Esophagus (tissue), 2 donors: ENCODE results near the gene C2. TPM values are rescaled to one million over a fixed set of nuclear protein-coding genes. Genes with fewer than 3 reads are reported as not detected.
"Not testable (repeated sequence)": the region's sequence is repeated elsewhere in the genome, so short reads cannot be mapped to it uniquely, and the experiment has no call there.

ENCODE experiments used
- H3K27ac ChIP-seq, 2 donors: one replicate each; pipeline ENCODE4 v1.5.1; 2013; ENCODE audit warnings: low read depth in 2 of 2, mild to moderate bottlenecking in 2 of 2, inconsistent platforms in 1 of 2, low read length in 1 of 2, moderate library complexity in 1 of 2
- H3K27me3 ChIP-seq, 2 donors: one replicate each; pipeline ENCODE4 v1.6.1; 2013; ENCODE audit warnings: low read length in 2 of 2, control low read depth in 1 of 2, mild to moderate bottlenecking in 1 of 2; ENCODE audit not compliant: insufficient read depth in 2 of 2, control insufficient read depth in 1 of 2
- H3K36me3 ChIP-seq, 2 donors: one replicate each; pipeline ENCODE4 v1.6.1; 2013; ENCODE audit warnings: low read length in 1 of 2; ENCODE audit not compliant: control insufficient read depth in 2 of 2, insufficient read depth in 2 of 2
- H3K4me1 ChIP-seq, 2 donors: one replicate each; pipeline ENCODE4 v1.6.1; 2013; ENCODE audit warnings: low read length in 1 of 2; ENCODE audit not compliant: control insufficient read depth in 2 of 2, insufficient read depth in 2 of 2
- H3K4me3 ChIP-seq, 2 donors: one replicate each; pipeline ENCODE4 v1.5.1; 2013; ENCODE audit warnings: low read length in 2 of 2, mild to moderate bottlenecking in 2 of 2, low read depth in 1 of 2, moderate library complexity in 1 of 2
- H3K9me3 ChIP-seq, 2 donors: one replicate each; pipeline ENCODE4 v1.6.1; 2013; ENCODE audit warnings: mild to moderate bottlenecking in 2 of 2, low read depth in 1 of 2, low read length in 1 of 2, moderate library complexity in 1 of 2; ENCODE audit not compliant: control insufficient read depth in 2 of 2, insufficient read depth in 1 of 2
- WGBS, 2 donors: extraction: QIAGEN DNeasy Blood & Tissue Kit; methylation state at CpG; one replicate each; pipeline ENCODE4 v1.1.7; 2013; 5-methylcytosine and 5-hydroxymethylcytosine counted together
- polyA plus RNA-seq, 2 donors: library from polyadenylated mRNA; stranded (reverse); fragments of 200-250 nt; gene quantifications; one replicate each; pipeline ENCODE4 v1.2.3, GENCODE V29; 2013
- donor health status: healthy with polysubstance abuse.
- donor health status: Bipolar disorder and iron deficiency.

The C2 gene
- polyA plus RNA-seq, 2 donors = 1.2 to 1.3 TPM

DNA sequence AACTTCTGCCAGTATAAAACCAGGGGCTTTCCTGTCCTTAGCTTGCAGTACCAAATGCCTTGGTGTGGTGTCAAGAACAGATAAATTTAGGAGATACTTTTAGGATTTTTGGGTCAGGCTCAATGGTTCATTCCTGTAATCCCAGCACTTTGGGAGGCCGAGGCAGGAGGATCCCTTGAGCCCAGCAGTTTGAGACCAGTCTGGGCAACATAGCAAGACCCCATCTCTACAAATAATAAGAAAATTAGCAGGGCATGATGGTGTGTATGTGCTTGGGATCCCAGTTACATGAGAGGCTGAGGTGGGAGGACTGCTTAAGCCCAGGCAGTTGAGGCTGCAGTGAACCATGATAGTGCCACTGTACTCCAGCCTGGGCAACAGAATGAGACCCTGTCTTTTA lies 22.5 kb upstream of the C2 start:
- Histone ChIP-seq H3K36me3 (no peaks in the 10 kb centered on the region), H3K27ac (no peak overlapping the region), H3K4me1 (peaks cover 3 to 8% of the 10 kb centered on the region in 2 donors), H3K27me3 (no peaks in the 10 kb centered on the region), H3K4me3 (no peak overlapping the region), H3K9me3 (no peaks in the 10 kb centered on the region)
- 87 to 100% methylated on average over 1 of the region's 1 CpG for WGBS, 2 donors

DNA sequence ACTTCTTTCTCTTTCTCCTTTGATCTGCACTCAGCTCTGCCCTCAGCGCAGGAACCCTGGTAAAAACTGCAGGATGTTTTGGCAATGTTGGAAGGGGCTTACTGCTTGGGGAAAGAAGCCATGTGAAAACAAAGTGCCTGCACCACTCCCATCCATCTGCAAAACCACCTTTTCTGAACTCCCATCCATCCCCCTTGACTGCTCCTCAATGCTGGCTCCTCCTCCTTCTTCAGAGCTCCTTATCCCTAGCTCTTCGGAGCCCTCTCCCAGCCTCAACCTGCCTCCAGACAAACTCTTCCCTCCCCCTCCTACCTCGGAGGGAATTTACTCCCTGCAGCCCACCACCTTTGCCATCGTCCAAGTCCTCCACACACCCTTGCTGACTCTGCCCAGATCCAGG lies 21.4 kb upstream of the C2 start:
- H3K4me1 ChIP-seq = peaks cover 2 to 3% of the 10 kb centered on the region in 2 donors
- H3K9me3 ChIP-seq = no peaks in the 10 kb centered on the region
- no peak overlapping the region for H3K4me3 ChIP-seq
- H3K27ac ChIP-seq = no peak overlapping the region
- 33 to 44% methylated on average over 4 of the region's 4 CpGs for WGBS, 2 donors
- H3K27me3 ChIP-seq = no peaks in the 10 kb centered on the region
- no peaks in the 10 kb centered on the region for H3K36me3 ChIP-seq

DNA sequence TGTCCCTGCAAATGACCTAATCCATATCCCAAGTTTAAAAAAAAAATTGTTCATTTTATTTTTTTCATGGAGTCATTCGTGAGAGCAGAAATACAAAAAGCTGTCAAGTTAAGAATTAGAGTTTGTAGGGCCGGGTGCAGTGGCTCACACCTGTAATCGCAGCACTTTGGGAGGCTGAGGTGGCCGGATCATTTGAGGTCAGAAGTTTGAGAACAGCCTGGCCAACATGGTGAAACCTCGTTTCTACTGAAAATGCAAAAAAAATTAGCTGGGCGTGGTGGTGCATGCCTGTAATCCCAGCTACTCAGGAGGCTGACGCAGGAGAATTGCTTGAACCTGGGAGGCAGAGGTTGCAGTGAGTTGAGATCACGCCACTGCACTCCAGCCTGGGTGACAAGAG lies 20.8 kb upstream of the C2 start:
- H3K4me1 ChIP-seq, H3K9me3 ChIP-seq, H3K4me3 ChIP-seq, H3K36me3 ChIP-seq, H3K27ac ChIP-seq, H3K27me3 ChIP-seq: not testable (repeated sequence)
- 80% methylated on average over 8 of the region's 8 CpGs for WGBS, 2 donors

DNA sequence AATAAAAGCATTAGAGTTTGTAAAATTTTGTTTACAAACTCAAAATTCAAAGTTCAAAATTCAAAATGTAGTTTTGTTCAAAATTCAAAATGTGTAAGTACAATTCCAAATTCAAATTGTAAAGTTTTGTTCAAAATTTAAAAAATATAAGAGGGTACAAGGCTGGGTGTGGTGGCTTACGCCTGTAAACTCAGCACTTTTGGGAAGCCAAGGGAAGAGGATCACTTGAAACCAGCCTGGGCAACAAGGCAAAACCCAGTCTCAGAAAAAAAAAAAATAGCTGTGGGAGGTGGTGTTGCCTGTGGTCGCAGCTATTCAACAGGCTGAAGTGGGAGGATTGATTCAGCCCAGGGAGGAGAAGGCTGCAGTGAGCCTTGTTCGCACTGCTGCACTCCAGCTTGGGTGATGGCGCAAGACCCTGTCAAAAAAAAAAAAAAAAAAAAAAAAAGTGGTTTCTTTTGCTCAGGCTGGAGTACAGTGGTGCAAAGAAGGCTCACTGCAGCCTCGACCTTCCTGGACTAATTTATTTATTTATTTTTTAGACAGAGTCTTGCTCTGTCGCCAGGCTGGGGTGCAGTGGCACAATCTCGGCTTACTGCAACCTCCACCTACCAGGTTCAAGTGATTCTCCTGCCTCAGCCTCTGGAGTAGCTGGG lies 20.2 kb upstream of the C2 start:
- WGBS, 2 donors = 52 to 63% methylated on average over 7 of the region's 7 CpGs
- no peaks in the 10 kb centered on the region for H3K27me3 ChIP-seq
- no peaks in the 10 kb centered on the region for H3K36me3 ChIP-seq
- no peak overlapping the region for H3K27ac ChIP-seq
- H3K4me3 ChIP-seq = no peak overlapping the region
- H3K4me1 ChIP-seq = peaks cover 0 to under 1% of the 10 kb centered on the region in 2 donors
- no peaks in the 10 kb centered on the region for H3K9me3 ChIP-seq

DNA sequence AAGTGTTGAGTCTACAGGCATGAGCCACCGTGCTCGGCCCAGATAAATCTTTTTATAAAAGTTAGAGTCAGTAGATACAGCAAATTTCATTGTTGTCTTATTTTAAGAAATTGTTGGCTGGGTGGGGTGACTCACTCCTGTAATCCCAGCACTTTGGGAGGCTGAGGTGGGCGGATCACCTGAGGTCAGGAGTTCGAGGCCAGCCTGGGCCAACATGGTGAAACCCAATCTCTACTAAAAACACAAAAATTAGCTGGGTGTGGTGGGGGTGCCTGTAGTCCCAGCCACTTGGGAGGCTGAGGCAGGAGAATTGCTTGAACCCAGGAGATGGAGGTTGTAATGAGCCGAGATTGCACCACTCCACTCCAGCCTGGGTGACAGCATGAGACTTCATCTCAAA lies 19.3 kb upstream of the C2 start:
- 79 to 83% methylated on average over 5 of the region's 5 CpGs for whole genome bisulfite sequencing, 2 donors
- not testable (repeated sequence) for H3K4me3 ChIP-seq, H3K27me3 ChIP-seq, H3K9me3 ChIP-seq, H3K36me3 ChIP-seq, H3K4me1 ChIP-seq, H3K27ac ChIP-seq

DNA sequence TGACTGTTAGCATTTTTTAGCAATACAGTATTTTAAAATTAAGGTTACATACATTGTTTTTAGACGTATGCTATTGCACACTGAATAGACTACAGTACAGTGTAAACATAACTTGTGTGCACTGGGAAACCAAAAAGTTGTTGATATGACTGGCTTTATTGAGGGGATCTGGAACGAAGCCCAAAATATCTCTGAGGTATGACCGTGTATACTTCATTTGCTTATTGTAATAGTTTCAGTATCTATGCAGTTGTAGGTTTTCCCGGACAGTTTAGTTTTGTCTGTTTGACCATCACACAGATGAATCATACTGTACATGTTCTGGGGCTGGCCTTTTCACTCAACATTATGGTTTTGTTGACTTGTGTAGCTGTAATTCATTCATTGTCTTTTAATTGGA lies 18.7 kb upstream of the C2 start:
- no peaks in the 10 kb centered on the region for H3K27me3 ChIP-seq
- WGBS, 2 donors = 34 to 39% methylated on average over 4 of the region's 4 CpGs
- H3K4me3 ChIP-seq = no peak overlapping the region
- H3K4me1 ChIP-seq = no peaks in the 10 kb centered on the region
- H3K27ac ChIP-seq = no peak overlapping the region
- no peaks in the 10 kb centered on the region for H3K36me3 ChIP-seq
- H3K9me3 ChIP-seq = no peaks in the 10 kb centered on the region

DNA sequence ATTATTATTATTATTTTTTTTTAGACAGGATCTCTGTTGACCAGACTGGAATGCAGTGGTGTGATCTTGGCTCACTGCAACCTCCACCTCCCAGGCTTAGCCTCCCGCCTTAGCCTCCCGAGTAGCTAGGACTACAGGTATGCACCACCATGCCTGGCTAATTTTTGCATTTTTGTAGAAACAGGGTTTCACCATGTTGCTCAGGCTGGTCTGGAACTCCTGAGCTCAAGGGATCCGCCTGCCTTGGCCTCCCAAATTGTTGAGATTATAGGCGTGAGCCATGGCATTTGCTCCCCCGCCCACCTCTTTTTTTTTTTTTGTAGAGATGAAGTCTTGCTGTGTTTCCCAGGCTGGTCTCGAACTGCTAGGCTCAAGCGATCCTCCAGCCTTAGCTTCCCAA lies 18.2 kb upstream of the C2 start:
- not testable (repeated sequence) for H3K27ac ChIP-seq, H3K4me3 ChIP-seq, H3K36me3 ChIP-seq, H3K9me3 ChIP-seq, H3K4me1 ChIP-seq, H3K27me3 ChIP-seq
- 75 to 81% methylated on average over 7 of the region's 7 CpGs for WGBS, 2 donors

DNA sequence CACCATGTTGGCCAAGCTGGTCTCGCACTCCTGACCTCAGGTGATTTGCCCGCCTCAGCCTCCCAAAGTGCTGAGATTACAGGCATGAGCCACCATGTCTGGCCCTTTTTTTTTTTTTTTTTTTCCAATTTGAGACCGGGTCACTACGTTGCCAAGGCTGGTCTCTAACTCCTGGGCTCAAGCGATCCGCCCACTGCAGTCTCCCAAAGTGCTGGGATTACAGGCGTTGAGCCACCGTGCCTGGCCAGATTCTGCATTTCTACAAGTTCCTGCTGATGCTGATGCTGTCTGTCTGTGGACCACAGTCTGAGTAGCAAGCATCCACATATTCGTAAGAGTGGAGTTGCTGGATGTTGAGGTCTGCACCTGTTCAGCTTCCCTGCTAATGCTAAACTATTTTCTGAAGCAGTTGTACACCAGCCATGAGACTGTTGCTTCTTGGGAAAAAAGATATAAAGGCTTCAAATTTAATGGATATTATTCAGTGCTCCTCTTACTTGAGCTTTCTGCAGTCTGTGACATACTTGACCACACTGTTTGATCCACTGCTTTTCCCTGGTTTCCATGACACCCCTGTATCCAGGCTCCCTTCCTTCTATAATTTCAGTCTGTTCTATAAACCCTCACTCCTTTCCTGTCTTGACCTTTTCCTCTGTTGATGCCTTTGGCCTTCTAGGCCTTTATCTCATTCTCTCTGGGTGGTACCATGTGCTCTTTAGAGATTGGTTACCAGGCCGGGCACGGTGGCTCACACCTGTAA lies 15.5 kb upstream of the C2 start:
- no peak overlapping the region for H3K27ac ChIP-seq
- WGBS, 2 donors = 75 to 78% methylated on average over 11 of the region's 11 CpGs

DNA sequence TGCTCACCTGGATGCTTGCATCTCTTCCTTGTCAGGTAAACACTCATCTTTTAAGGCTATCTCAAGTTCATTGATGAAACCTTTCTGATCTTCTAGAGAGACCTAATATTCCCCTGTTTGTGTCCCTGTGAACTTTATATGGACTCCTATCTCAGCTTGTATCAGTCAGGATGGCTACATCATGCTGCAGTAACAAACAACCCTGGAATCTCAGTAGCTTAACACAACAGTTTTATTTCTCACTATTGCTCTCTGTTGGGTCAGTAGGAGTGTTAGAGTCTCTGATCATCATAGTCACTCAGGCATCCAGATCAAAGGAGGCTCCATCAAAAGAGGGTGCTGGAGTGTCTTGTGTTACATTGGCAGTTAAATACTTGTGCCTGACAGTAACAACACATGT lies 12.2 kb upstream of the C2 start:
- H3K4me3 ChIP-seq = no peak overlapping the region
- H3K9me3 ChIP-seq = no peaks in the 10 kb centered on the region
- no peaks in the 10 kb centered on the region for H3K27me3 ChIP-seq
- no peaks in the 10 kb centered on the region for H3K36me3 ChIP-seq
- H3K27ac ChIP-seq = no peak overlapping the region
- H3K4me1 ChIP-seq = no peaks in the 10 kb centered on the region

More for the DNA sequence above, 15.5 kb upstream of the C2 start:
- H3K4me3 ChIP-seq = no peak overlapping the region
- no peaks in the 10 kb centered on the region for H3K4me1 ChIP-seq
- no peaks in the 10 kb centered on the region for H3K9me3 ChIP-seq
- no peaks in the 10 kb centered on the region for H3K36me3 ChIP-seq
- H3K27me3 ChIP-seq = no peaks in the 10 kb centered on the region

DNA sequence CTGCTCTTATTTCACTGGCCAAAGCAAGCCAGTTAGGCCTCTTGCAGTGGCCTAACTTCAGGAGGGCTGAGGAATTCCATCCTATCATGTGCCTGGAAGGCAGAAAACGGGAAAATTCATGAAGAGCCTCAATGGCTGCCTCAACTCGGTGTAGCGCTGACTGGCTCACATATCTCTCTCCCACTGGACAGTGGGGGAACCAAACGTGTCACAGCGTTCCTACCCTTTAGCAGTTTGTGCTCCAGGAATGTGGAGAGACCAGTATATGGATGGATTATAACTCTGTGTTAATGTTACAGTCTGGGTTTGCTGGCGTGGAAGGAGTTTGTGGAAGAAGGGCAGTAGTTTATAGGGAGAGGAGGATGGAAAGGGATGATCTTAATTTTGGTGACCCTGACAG lies 11.8 kb upstream of the C2 start:
- no peaks in the 10 kb centered on the region for H3K9me3 ChIP-seq
- 78 to 82% methylated on average over 6 of the region's 6 CpGs for WGBS, 2 donors
- no peak overlapping the region for H3K4me3 ChIP-seq
- H3K27me3 ChIP-seq = no peaks in the 10 kb centered on the region
- H3K4me1 ChIP-seq = peaks cover 0 to 4% of the 10 kb centered on the region in 2 donors
- no peaks in the 10 kb centered on the region for H3K36me3 ChIP-seq
- no peak overlapping the region for H3K27ac ChIP-seq
